GM12878 (cell line): Measurements from ENCODE around the gene IGLL5. TPM values are rescaled to one million over a fixed set of nuclear protein-coding genes. Genes with fewer than 3 reads are reported as not detected.

ENCODE experiments used
- ATAC-seq: fragments of 200-7000 bp; cut with Tn5 transposase; 3 replicates; pipeline ENCODE4 v1.9.1; 2020; ENCODE audit warnings: mild to moderate bottlenecking, moderate library complexity
- BruUV-seq: library from RNA; stranded (reverse); fragments of 400-500 nt; replicated peaks from 2 replicates; lab custom pipeline; 2021; lab: Mats Ljungman, UMichigan
- CTCF ChIA-PET: fragments of 300-600 bp; sonication (Branson Sonifier 250); formaldehyde crosslinking; extraction: SDS; loops from one replicate; lab custom pipeline; 2021; ENCODE audit warnings: inconsistent platforms; lab: Yijun Ruan, JAX
- POLR2A ChIA-PET: fragments of 350-600 bp; formaldehyde crosslinking; extraction: SDS; loops from one replicate; lab custom pipeline; 2021; ENCODE audit warnings: inconsistent platforms; lab: Charles Lee
- RAD21 ChIA-PET: fragments of 300-600 bp; sonication (Branson Sonifier 250); formaldehyde crosslinking; loops from one replicate; lab custom pipeline; 2023; ENCODE audit warnings: antibody characterized with exemption; ENCODE audit not compliant: unreplicated experiment; lab: Charles Lee
- SMC1A ChIA-PET: fragments of 300-600 bp; sonication (Branson Sonifier 250); formaldehyde crosslinking; loops from one replicate; lab custom pipeline; 2023; ENCODE audit not compliant: unreplicated experiment, uncharacterized antibody; lab: Charles Lee
- DNase-seq: peaks from one replicate; pipeline ENCODE4 v3.0.0-alpha.2; 2011; ENCODE audit warnings: low read depth, low spot score
- FAIRE-seq: peaks from 3 replicates; lab custom pipeline; 2011; peaks lifted over from hg19 to GRCh38; lab: Jason Lieb, UNC
- H2AFZ ChIP-seq: 2 replicates; pipeline ENCODE4 v1.6.0; 2011; ENCODE audit warnings: low read depth, low read length, control low read depth; ENCODE audit not compliant: control insufficient read depth
- H3K27ac ChIP-seq: 2 replicates; pipeline ENCODE4 v1.5.1; 2011; ENCODE audit warnings: control low read depth; ENCODE audit not compliant: control insufficient read depth, insufficient read depth
- H3K27me3 ChIP-seq, 2 experiments: replicated peaks in 1 of 2; 2 replicates each; pipeline versions ENCODE4 v1.6.0 to v1.6.1; 2011; ENCODE audit warnings: low read length in 1 of 2; ENCODE audit not compliant: control insufficient read depth in 2 of 2, insufficient read depth in 2 of 2
- H3K36me3 ChIP-seq, 2 experiments: 2 replicates each; pipeline ENCODE4 v1.5.1; 2011; ENCODE audit warnings: low read length in 1 of 2; ENCODE audit not compliant: control insufficient read depth in 2 of 2, insufficient read depth in 2 of 2
- H3K4me1 ChIP-seq: 2 replicates; pipeline ENCODE4 v1.6.1; 2011; ENCODE audit warnings: mild to moderate bottlenecking, low read length, moderate library complexity, mixed read lengths; ENCODE audit not compliant: control insufficient read depth, insufficient read depth
- H3K4me2 ChIP-seq: 2 replicates; pipeline ENCODE4 v1.6.0; 2011; ENCODE audit warnings: control low read depth; ENCODE audit not compliant: control insufficient read depth, insufficient read depth
- H3K4me3 ChIP-seq: fragments of 200-600 bp; sonication (generic); 2 replicates; pipeline ENCODE4 v1.5.1; 2016
- H3K79me2 ChIP-seq: 2 replicates; pipeline ENCODE4 v1.6.0; 2011; ENCODE audit warnings: low read length; ENCODE audit not compliant: control insufficient read depth, insufficient read depth
- H3K9ac ChIP-seq: 2 replicates; pipeline ENCODE4 v1.8.0; 2011; ENCODE audit warnings: low read length, control low read depth, mixed read lengths; ENCODE audit not compliant: control insufficient read depth, insufficient read depth
- H3K9me3 ChIP-seq: replicated peaks from 3 replicates; pipeline ENCODE4 v1.5.1; 2011; ENCODE audit warnings: mild to moderate bottlenecking, low read length; ENCODE audit not compliant: control insufficient read depth, insufficient read depth
- H4K20me1 ChIP-seq: 2 replicates; pipeline ENCODE4 v1.6.0; 2011; ENCODE audit not compliant: control insufficient read depth, insufficient read depth
- BCL3 ChIP-seq: IDR thresholded peaks from 2 replicates; pipeline ENCODE4 v1.6.1; 2011; ENCODE audit warnings: borderline replicate concordance, low read depth, mild to moderate bottlenecking, moderate library complexity, low read length; ENCODE audit not compliant: insufficient read depth, poor library complexity, severe bottlenecking
- CEBPZ ChIP-seq: fragments of 150-350 bp; IDR thresholded peaks from 2 replicates; pipeline ENCODE4 v1.6.1; 2016; ENCODE audit warnings: low read depth, low read length
- CHD1 ChIP-seq: IDR thresholded peaks from 2 replicates; pipeline ENCODE4 v1.6.1; 2012; ENCODE audit warnings: low read depth, low read length, improper control_type of control experiment
- MEF2B ChIP-seq: fragments of 450-650 bp; IDR thresholded peaks from 2 replicates; pipeline ENCODE4 v1.6.1; 2018; ENCODE audit warnings: mild to moderate bottlenecking, moderate library complexity; ENCODE audit not compliant: partially characterized antibody, poor library complexity, severe bottlenecking
- MXI1 ChIP-seq: fragments of 150-350 bp; IDR thresholded peaks from 2 replicates; pipeline ENCODE4 v1.6.1; 2011; ENCODE audit warnings: low read depth, mild to moderate bottlenecking, inconsistent platforms, low read length, improper control_type of control experiment
- NR2F1 ChIP-seq: fragments of 450-650 bp; conservative IDR thresholded peaks from 2 replicates; pipeline ENCODE4 v1.6.1; 2017; ENCODE audit warnings: mild to moderate bottlenecking
- POLR2A ChIP-seq: IDR thresholded peaks from 2 replicates; pipeline ENCODE4 v1.6.1; 2011; ENCODE audit warnings: low read depth, mild to moderate bottlenecking, low read length
- RUNX3 ChIP-seq: IDR thresholded peaks from 2 replicates; pipeline ENCODE4 v1.6.1; 2012; ENCODE audit warnings: low read length, inconsistent platforms
- SUPT20H ChIP-seq: IDR thresholded peaks from 2 replicates; pipeline ENCODE4 v1.6.1; 2011; ENCODE audit warnings: low read depth, mild to moderate bottlenecking, low read length, moderate library complexity, borderline replicate concordance; ENCODE audit not compliant: control insufficient read depth
- SUZ12 ChIP-seq: fragments of 200-600 bp; sonication (generic); IDR thresholded peaks from one replicate; pipeline ENCODE4 v1.6.1; 2018; ENCODE audit warnings: antibody characterized with exemption, mild to moderate bottlenecking; ENCODE audit not compliant: unreplicated experiment
- USF1 ChIP-seq: IDR thresholded peaks from 2 replicates; pipeline ENCODE4 v1.6.1; 2011; ENCODE audit warnings: borderline replicate concordance, low read depth, mild to moderate bottlenecking, moderate library complexity, mixed read lengths, low read length; ENCODE audit not compliant: insufficient read depth; ENCODE audit errors: extremely low read length
- ZBTB11 ChIP-seq: fragments of 450-650 bp; formaldehyde crosslinking; IDR thresholded peaks from 2 replicates; pipeline ENCODE4 v1.5.0; 2022; ENCODE audit warnings: mild to moderate bottlenecking, missing genetic modification characterization
- ZNF622 ChIP-seq: fragments of 450-650 bp; IDR thresholded peaks from 2 replicates; pipeline ENCODE4 v1.6.1; 2017; ENCODE audit warnings: mild to moderate bottlenecking, inconsistent platforms
- WGBS: methylation state at CpG from one replicate; pipeline ENCODE4 v1.1.6; 2016; ENCODE audit warnings: low lambda C conversion rate; ENCODE audit not compliant: insufficient replicate concordance, insufficient coverage; ENCODE audit errors: missing lambda C conversion rate; 5-methylcytosine and 5-hydroxymethylcytosine counted together
- in situ Hi-C: fragments of 300-500 bp; cut with MboI; formaldehyde crosslinking; loops from 9 replicates; pipeline ENCODE4 v1.14.3; 2018; ENCODE audit warnings: mixed read lengths
- intact Hi-C: fragments of 100-400 bp; cut with micrococcal nuclease; formaldehyde crosslinking; loops from one replicate; pipeline ENCODE4 v1.14.2; 2022; ENCODE audit not compliant: unreplicated experiment
- polyA plus RNA-seq, 11 experiments: library from polyadenylated mRNA; depleted of rRNA in 4 of 11; unstranded in 6 of 11; stranded (reverse) in 5 of 11; fragments of >200 nt; fragmentation: Nextera tagmentation in 4 of 11; fragmentation: Illumina TruSeq in 1 of 11; extraction: Ambion mirVana in 4 of 11; extraction: Trizol in 1 of 11; gene quantifications; 1 replicate in 1 of 11; 2 replicates in 10 of 11; pipeline versions ENCODE4 v1.2.1 to v1.2.3, GENCODE V29; 2011 to 2016; ENCODE audit warnings: inconsistent platforms in 2 of 11, missing spikeins in 2 of 11, low read depth in 1 of 11
- total RNA-seq, 4 experiments: library from RNA; depleted of rRNA in 3 of 4; stranded (reverse); fragments of >200 nt in 3 of 4; fragmentation: Illumina TruSeq in 1 of 4; extraction: Trizol in 1 of 4; gene quantifications; 2 replicates each; pipeline versions ENCODE4 v1.2.1 to v1.2.3, GENCODE V29; 2013 to 2021

The IGLL5 gene
- total and polyA plus RNA-seq, 10 of the 15 experiments (the other 5 are each of a cell fraction or from before 2014, with no cell fraction given), result not detected

- Histone ChIP-seq H3K27ac (peak overlapping the region; percentile 99), H3K4me2 (peak overlapping the region; percentile 94), H3K9me3 (no peaks in the 10 kb centered on the region), H3K9ac (peak overlapping the region; percentile 85), H2AFZ (no peak overlapping the region), H3K4me1 (peaks cover 94% of the 10 kb centered on the region), H3K27me3 (no peaks in the 10 kb centered on the region), H3K4me3 (peak overlapping the region; percentile 47; the same call in 1 of the 2 replicates), H3K36me3 (no peaks in the 10 kb centered on the region), H3K79me2 (peaks cover 58% of the 10 kb centered on the region), H4K20me1 (no peaks in the 10 kb centered on the region)
- BruUV-seq, result TSS peak; percentile 19
- SMC1A ChIA-PET, result interaction anchor here (0.7 to 15.9 kb wide), 11 partner anchors 10 to 889 kb away, joined by 3 to 154 read pairs (median 13); no protein-coding TSS in a partner anchor
- RAD21 ChIA-PET, result interaction anchor here (1.0 to 16.2 kb wide), 12 partner anchors 11 to 889 kb away, joined by 3 to 255 read pairs (median 8); no protein-coding TSS in a partner anchor
- ATAC-seq (peak; percentile 16), DNase-seq (peak; percentile 55), FAIRE-seq (no peak)
- in situ Hi-C loops (no loop called here), intact Hi-C loops (no loop called here)
- WGBS, result 10% methylated on average over 14 of the region's 14 CpGs
- POLR2A ChIA-PET, result interaction anchor here (0.6 to 10.1 kb wide), 10 partner anchors 11 to 901 kb away, joined by 3 to 153 read pairs (median 6); no protein-coding TSS in a partner anchor
- CTCF ChIA-PET, result interaction anchor here (0.7 to 21.7 kb wide), 11 partner anchors 11 to 902 kb away, joined by 3 to 551 read pairs (median 6); no protein-coding TSS in a partner anchor
- TF ChIP-seq USF1 (no peak), CEBPZ (no peak), ZNF622 (no peak), RUNX3 (no peak), POLR2A (peak; percentile 31), SUZ12 (no peak), CHD1 (no peak), NR2F1 (peak; percentile 68), SUPT20H (no peak), BCL3 (peak; percentile 95), ZBTB11 (CRISPR knock-in tag) (no peak), MEF2B (peak; percentile 93), MXI1 (no peak)
Measured at GRCh38 chr22:22931557-22932270, 44.1 kb downstream of the IGLL5 start.
